Measurements from ENCODE around the gene SLC35F1. TPM values are rescaled to one million over a fixed set of nuclear protein-coding genes. Genes with fewer than 3 reads are reported as not detected.

SLC35F1 gene
- total and polyA plus RNA-seq, 8 donors, result under 0.01 to 6.8 (median 0.38) TPM; not detected in 2

DNA sequence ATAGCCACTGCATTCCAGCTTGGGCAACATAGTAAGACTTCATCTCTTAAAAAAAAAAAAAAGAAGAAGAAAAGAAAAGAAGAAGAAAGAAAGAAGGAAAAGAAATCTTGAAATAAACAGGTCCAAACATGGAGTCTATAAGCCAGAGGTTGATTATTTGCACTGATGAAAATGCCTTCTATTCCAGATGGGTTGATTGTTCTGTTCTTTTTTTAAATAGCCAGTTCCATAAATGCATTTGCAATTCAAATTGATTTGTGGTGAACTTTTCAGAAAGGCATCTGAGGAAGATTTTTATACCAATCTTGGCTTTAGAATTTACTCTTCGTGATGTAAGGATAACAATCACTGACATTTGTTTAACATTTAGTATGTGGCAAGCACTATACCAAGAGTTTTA lies 397.3 kb downstream of the SLC35F1 start:
- DNase-seq, result no peak
- TF ChIP-seq CTCF (IDR thresholded peaks at IDR 0.05) (no peak), POLR2A (IDR thresholded peaks at IDR 0.05) (no peak), EP300 (IDR thresholded peaks at IDR 0.05) (no peak), POLR2AphosphoS5 (IDR thresholded peaks at IDR 0.05) (no peak)
- intact Hi-C loops (cut with DNase I; ENCODE audit: low total_unique reads), result no loop called here
- Histone ChIP-seq H3K27me3 (no peaks in the 10 kb centered on the region), H3K36me3 (no peaks in the 10 kb centered on the region), H3K4me3 (no peak overlapping the region), H3K27ac (no peak overlapping the region), H3K9me3 (no peaks in the 10 kb centered on the region), H3K4me1 (peaks cover 0 to 18% (median 7%) of the 10 kb centered on the region in 4 donors)
- WGBS, 5 donors, result 56 to 73% (median 69%) methylated on average over 1 of the region's 1 CpG

- TF ChIP-seq CTCF (IDR thresholded peaks at IDR 0.05), result no peak
- no peaks in the 10 kb centered on the region for H3K36me3 ChIP-seq
- no peaks in the 10 kb centered on the region for H3K27me3 ChIP-seq
- 92 to 100% (median 98%) methylated on average over 1 of the region's 1 CpG for WGBS, 5 donors
- no peak for DNase-seq
- H3K27ac ChIP-seq, result no peak overlapping the region
- H3K4me3 ChIP-seq, result no peak overlapping the region
- intact Hi-C loops (cut with DNase I; ENCODE audit: low total_unique reads), result no loop called here
- H3K4me1 ChIP-seq, result peaks cover 0 to 18% (median 7%) of the 10 kb centered on the region in 4 donors
- no peaks in the 10 kb centered on the region for H3K9me3 ChIP-seq
Measured at GRCh38 chr6:118305081-118305480, 398.0 kb downstream of the SLC35F1 start.

- TF ChIP-seq EP300 (IDR thresholded peaks at IDR 0.05) (no peak), CTCF (IDR thresholded peaks at IDR 0.05) (no peak), POLR2A (IDR thresholded peaks at IDR 0.05) (no peak), POLR2AphosphoS5 (IDR thresholded peaks at IDR 0.05) (no peak)
- WGBS, 5 donors, result 65 to 75% (median 73%) methylated on average over 6 of the region's 6 CpGs
- Histone ChIP-seq H3K9me3 (no peaks in the 10 kb centered on the region), H3K27ac (peak overlapping the region in 1 of 5 donors; percentile 15), H3K27me3 (no peaks in the 10 kb centered on the region), H3K36me3 (no peaks in the 10 kb centered on the region), H3K4me1 (peaks cover 0 to 18% (median 7%) of the 10 kb centered on the region in 4 donors), H3K4me3 (no peak overlapping the region)
- DNase-seq, result no peak
- intact Hi-C loops (cut with DNase I; ENCODE audit: low total_unique reads), result no loop called here
Measured at GRCh38 chr6:118306392-118307238, 399.6 kb downstream of the SLC35F1 start.

- Histone ChIP-seq H3K27me3 (no peaks in the 10 kb centered on the region), H3K36me3 (no peaks in the 10 kb centered on the region), H3K9me3 (no peaks in the 10 kb centered on the region), H3K4me3 (no peak overlapping the region), H3K27ac (peak overlapping the region in 1 of 5 donors; percentile 16), H3K4me1 (peaks cover 0 to 22% (median 7%) of the 10 kb centered on the region in 4 donors)
- TF ChIP-seq EP300 (IDR thresholded peaks at IDR 0.05), result no peak
- DNase-seq, result no peak
- intact Hi-C loops (cut with DNase I; ENCODE audit: low total_unique reads), result no loop called here
- 44 to 73% (median 64%) methylated on average over 8 of the region's 8 CpGs for WGBS, 5 donors
Measured at GRCh38 chr6:118307581-118307980, 400.5 kb downstream of the SLC35F1 start.
